K562 (cell line): ENCODE results near the gene NTM. TPM values are rescaled to one million over a fixed set of nuclear protein-coding genes. Genes with fewer than 3 reads are reported as not detected.

Experiments
- ATAC-seq: fragments of 200-7000 bp; cut with Tn5 transposase; 3 replicates; pipeline ENCODE4 v1.9.1; 2020; ENCODE audit warnings: moderate library complexity
- BruUV-seq: library from RNA; stranded (reverse); fragments of 400-500 nt; replicated peaks from 2 replicates; lab custom pipeline; 2021; lab: Mats Ljungman, UMichigan
- CTCF ChIA-PET: fragments of 300-600 bp; formaldehyde crosslinking; extraction: SDS; loops from one replicate; lab custom pipeline; 2021; ENCODE audit warnings: low intra/inter-chr PET ratio; lab: Yijun Ruan, JAX
- POLR2A ChIA-PET: fragments of 300-600, 350-650 bp; sonication (Branson Sonifier 250); formaldehyde crosslinking; extraction: SDS; loops from one replicate; lab custom pipeline; 2021; ENCODE audit warnings: antibody characterized with exemption, inconsistent platforms; lab: Yijun Ruan, JAX
- DNase-seq, 4 experiments: peaks; one replicate each; pipeline versions ENCODE4 v3.0.0 to v3.0.0-alpha.2; 2011 to 2018; ENCODE audit warnings: low spot score in 3 of 4, mixed read lengths in 3 of 4; ENCODE audit errors: extremely low read depth in 1 of 4
- FAIRE-seq: peaks from 2 replicates; lab custom pipeline; 2011; peaks lifted over from hg19 to GRCh38; lab: Jason Lieb, UNC
- H2AFZ ChIP-seq: 2 replicates; pipeline ENCODE4 v1.6.0; 2011; ENCODE audit warnings: low read depth, low read length, control low read depth, inconsistent platforms
- H3K27ac ChIP-seq: fragments of 200-600 bp; 3 replicates; pipeline ENCODE4 v1.8.0; 2011; ENCODE audit warnings: low read depth, mild to moderate bottlenecking, control low read depth, inconsistent platforms, low read length, moderate library complexity, mixed read lengths; ENCODE audit errors: extremely low read depth
- H3K27me3 ChIP-seq, 2 experiments: fragments of 300-600 bp in 1 of 2; 2 replicates in 1 of 2; 3 replicates in 1 of 2; pipeline versions ENCODE4 v1.6.0 to v1.8.0; 2011; ENCODE audit warnings: inconsistent platforms in 2 of 2, low read length in 2 of 2, mild to moderate bottlenecking in 1 of 2, mixed read lengths in 1 of 2, moderate library complexity in 1 of 2; ENCODE audit not compliant: control insufficient read depth in 2 of 2, insufficient read depth in 2 of 2
- H3K36me3 ChIP-seq: fragments of 300-600 bp; 3 replicates; pipeline ENCODE4 v1.8.0; 2011; ENCODE audit warnings: mild to moderate bottlenecking, low read length, inconsistent platforms; ENCODE audit not compliant: control insufficient read depth, insufficient read depth
- H3K4me1 ChIP-seq, 2 experiments: fragments of 200-600 bp in 1 of 2; replicated peaks in 1 of 2; 2 replicates in 1 of 2; 3 replicates in 1 of 2; pipeline versions ENCODE4 v1.5.1 to v1.8.0; 2011; ENCODE audit warnings: inconsistent platforms in 2 of 2, low read length in 2 of 2, mild to moderate bottlenecking in 1 of 2, mixed read lengths in 1 of 2, moderate library complexity in 1 of 2; ENCODE audit not compliant: control insufficient read depth in 2 of 2, insufficient read depth in 2 of 2
- H3K4me2 ChIP-seq: 2 replicates; pipeline ENCODE4 v1.6.1; 2011; ENCODE audit warnings: low read length, control low read depth, inconsistent platforms, mixed read lengths; ENCODE audit not compliant: insufficient read depth
- H3K4me3 ChIP-seq: fragments of 200-600 bp; sonication (generic), shearing (Covaris generic); 2 replicates; pipeline ENCODE4 v1.5.1; 2016; ENCODE audit warnings: control low read depth, inconsistent platforms
- H3K79me2 ChIP-seq: fragments of 200-600 bp; 3 replicates; pipeline ENCODE4 v1.8.0; 2011; ENCODE audit warnings: low read length, inconsistent platforms; ENCODE audit not compliant: control insufficient read depth, insufficient read depth
- H3K9ac ChIP-seq, 2 experiments: 2 replicates each; pipeline versions ENCODE4 v1.6.0 to v1.6.1; 2011; ENCODE audit warnings: low read depth in 2 of 2, low read length in 2 of 2, control low read depth in 1 of 2, inconsistent platforms in 1 of 2, mild to moderate bottlenecking in 1 of 2, mixed read lengths in 1 of 2; ENCODE audit not compliant: insufficient read depth in 1 of 2
- H3K9me1 ChIP-seq: one replicate; pipeline ENCODE4 v1.6.0; 2011; ENCODE audit warnings: inconsistent platforms, mild to moderate bottlenecking, low read length, moderate library complexity; ENCODE audit not compliant: control insufficient read depth, insufficient read depth
- H3K9me3 ChIP-seq: replicated peaks from 2 replicates; pipeline ENCODE4 v1.5.1; 2011; ENCODE audit warnings: low read depth, low read length, inconsistent platforms; ENCODE audit not compliant: control insufficient read depth, insufficient read depth
- H4K20me1 ChIP-seq: replicated peaks from 2 replicates; pipeline ENCODE4 v1.6.1; 2011; ENCODE audit warnings: low read length, inconsistent platforms, mixed read lengths; ENCODE audit not compliant: control insufficient read depth, insufficient read depth
- JUND ChIP-seq, 2 experiments: IDR thresholded peaks; 2 replicates in 1 of 2; 3 replicates in 1 of 2; pipeline ENCODE4 v1.6.1; 2011; ENCODE audit warnings: borderline replicate concordance in 2 of 2, low read depth in 2 of 2, low read length in 2 of 2, improper control_type of control experiment in 1 of 2, missing biosample characterization in 1 of 2, missing genetic modification characterization in 1 of 2, missing genetic modification reagents in 1 of 2
- PHF20 ChIP-seq: fragments of 450-650 bp; IDR thresholded peaks from 2 replicates; pipeline ENCODE4 v1.6.1; 2018; ENCODE audit not compliant: partially characterized antibody
- RBM17 ChIP-seq: fragments of 200-400 bp; formaldehyde crosslinking; IDR thresholded peaks from 2 replicates; pipeline ENCODE4 v1.6.1; 2017; ENCODE audit warnings: low read depth, mild to moderate bottlenecking, low read length, borderline replicate concordance
- SRSF7 ChIP-seq: fragments of 200-400 bp; formaldehyde crosslinking; optimal IDR thresholded peaks from 2 replicates; pipeline ENCODE3; 2017; ENCODE audit warnings: mild to moderate bottlenecking, low read depth, low read length
- ZNF212 ChIP-seq: fragments of 450-650 bp; formaldehyde crosslinking; IDR thresholded peaks from 2 replicates; pipeline ENCODE4 v1.4.0; 2020; ENCODE audit warnings: mild to moderate bottlenecking
- ZNF384 ChIP-seq: IDR thresholded peaks from 2 replicates; pipeline ENCODE4 v1.6.1; 2012; ENCODE audit warnings: low read depth, low read length, improper control_type of control experiment
- ZNF644 ChIP-seq: fragments of 200-800 bp; sonication (Bioruptor generic); IDR thresholded peaks from 2 replicates; pipeline ENCODE4 v1.6.1; 2016; ENCODE audit warnings: low read depth, missing genetic modification characterization, missing compliant biosample characterization
- WGBS: fragments of 100-300 bp; shearing (Covaris generic); methylation state at CpG from one replicate; pipeline ENCODE4 v1.1.6; 2016; ENCODE audit warnings: low coverage, mixed read lengths; ENCODE audit not compliant: insufficient coverage; ENCODE audit errors: missing lambda C conversion rate; 5-methylcytosine and 5-hydroxymethylcytosine counted together
- in situ Hi-C: fragments of 300-500 bp; cut with MboI; formaldehyde crosslinking; loops from 4 replicates; pipeline ENCODE4 v1.15.0; 2018; ENCODE audit warnings: inconsistent platforms, mixed read lengths
- intact Hi-C: fragments of 100-400 bp; cut with micrococcal nuclease; formaldehyde crosslinking; loops from 2 replicates; pipeline ENCODE4 v1.14.2; 2022
- polyA plus RNA-seq, 8 experiments: library from polyadenylated mRNA; depleted of rRNA in 4 of 8; stranded (reverse) in 5 of 8; unstranded in 3 of 8; fragments of >200 nt; fragmentation: Nextera tagmentation in 2 of 8; fragmentation: Illumina TruSeq in 1 of 8; extraction: Ambion mirVana in 2 of 8; extraction: Trizol in 1 of 8; gene quantifications; 2 replicates each; pipeline versions ENCODE4 v1.2.1 to v1.2.3, GENCODE V29; 2011 to 2014; ENCODE audit warnings: inconsistent platforms in 1 of 8, missing spikeins in 1 of 8
- total RNA-seq, 7 experiments: library from RNA; depleted of rRNA in 6 of 7; stranded (reverse); fragments of >200 nt in 6 of 7; fragmentation: Illumina TruSeq in 2 of 7; extraction: Trizol in 2 of 7; gene quantifications; 2 replicates each; pipeline versions ENCODE4 v1.2.1 to v1.2.3, GENCODE V29; 2011 to 2021; ENCODE audit warnings: low replicate concordance in 1 of 7
- TF ChIP-seq, protein P1 (sequence below): sonication (generic); formaldehyde crosslinking; IDR thresholded peaks from 2 replicates; pipeline ENCODE4 v1.8.1; 2023; ENCODE audit warnings: mild to moderate bottlenecking, missing genetic modification reagents

The NTM gene
- total and polyA plus RNA-seq, 9 of the 15 experiments (the other 6 are each of a cell fraction or from before 2014, with no cell fraction given), result not detected

DNA sequence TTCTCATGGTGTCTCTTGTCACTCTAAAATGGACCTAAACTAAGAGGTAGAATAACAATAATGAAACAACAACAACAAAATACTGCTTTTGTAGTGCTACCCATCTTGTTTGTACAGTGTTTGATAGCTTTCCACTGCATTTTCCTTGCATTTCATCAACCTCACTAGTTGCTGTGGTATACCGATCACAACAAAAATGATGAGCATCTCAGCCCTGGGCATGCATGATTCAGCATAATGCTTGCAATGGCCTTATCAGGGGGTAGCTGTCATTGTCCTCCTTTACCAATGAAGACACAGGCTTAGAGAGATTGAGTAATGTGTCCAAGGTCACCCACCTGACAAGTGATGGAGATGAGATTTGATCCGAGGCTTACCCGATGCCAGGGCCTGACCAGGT lies 682.5 kb downstream of the NTM start:
- CTCF ChIA-PET, result no interaction called here
- WGBS, result 5% methylated on average over 3 of the region's 3 CpGs

DNA sequence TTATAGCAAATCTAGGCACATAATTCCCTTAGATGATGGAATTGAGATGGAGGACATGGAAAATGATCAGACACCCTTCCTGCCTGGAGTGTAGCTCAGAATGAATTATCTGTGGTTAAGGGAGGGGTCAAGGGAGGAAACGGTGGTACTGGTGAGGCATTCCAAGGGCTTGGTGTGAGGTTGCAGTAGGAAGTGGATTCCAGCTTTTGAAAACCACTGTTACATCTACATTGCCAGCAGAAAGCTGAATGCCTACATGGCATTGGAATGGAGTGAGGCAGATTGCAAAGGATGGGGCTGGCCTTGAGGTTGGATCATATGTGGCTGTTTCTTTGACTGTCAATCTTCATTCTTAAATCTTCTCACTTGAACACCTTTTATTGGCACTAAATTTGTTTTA lies 684.4 kb downstream of the NTM start:
- TF ChIP-seq ZNF384 (no peak), JUND (IDR thresholded peaks at IDR 0.05; ENCODE audit: borderline replicate concordance, low read depth, low read length) (no peak), JUND (tag; IDR thresholded peaks at IDR 0.05; ENCODE audit: borderline replicate concordance, low read depth, low read length) (no peak), RBM17 (no peak), ZNF644 (tag) (no peak), PHF20 (no peak)
- TF ChIP-seq, protein P1, sequence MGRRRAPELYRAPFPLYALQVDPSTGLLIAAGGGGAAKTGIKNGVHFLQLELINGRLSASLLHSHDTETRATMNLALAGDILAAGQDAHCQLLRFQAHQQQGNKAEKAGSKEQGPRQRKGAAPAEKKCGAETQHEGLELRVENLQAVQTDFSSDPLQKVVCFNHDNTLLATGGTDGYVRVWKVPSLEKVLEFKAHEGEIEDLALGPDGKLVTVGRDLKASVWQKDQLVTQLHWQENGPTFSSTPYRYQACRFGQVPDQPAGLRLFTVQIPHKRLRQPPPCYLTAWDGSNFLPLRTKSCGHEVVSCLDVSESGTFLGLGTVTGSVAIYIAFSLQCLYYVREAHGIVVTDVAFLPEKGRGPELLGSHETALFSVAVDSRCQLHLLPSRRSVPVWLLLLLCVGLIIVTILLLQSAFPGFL (CRISPR knock-in tag), result no peak
- FAIRE-seq (no peak), DNase-seq (no peak), ATAC-seq (no peak)
- peaks cover 2% of the 10 kb centered on the region; the same call in 1 of the 2 replicates for H3K9me3 ChIP-seq
- no peaks in the 10 kb centered on the region for H3K36me3 ChIP-seq
- no peaks in the 10 kb centered on the region for H3K27me3 ChIP-seq
- H3K79me2 ChIP-seq, result no peaks in the 10 kb centered on the region
- no peaks in the 10 kb centered on the region for H4K20me1 ChIP-seq
- no peak overlapping the region for H2AFZ ChIP-seq
- ChIA-PET CTCF (no interaction called here), POLR2A (no interaction called here)
- no peak overlapping the region for H3K4me2 ChIP-seq
- H3K27ac ChIP-seq, result no peak overlapping the region
- in situ Hi-C loops (no loop called here), intact Hi-C loops (no loop called here)
- no TSS peak for BruUV-seq
- H3K9ac ChIP-seq, result no peak overlapping the region
- H3K4me1 ChIP-seq, result no peaks in the 10 kb centered on the region
- 14% methylated on average over 1 of the region's 1 CpG for WGBS
- H3K4me3 ChIP-seq, result no peak overlapping the region
- H3K9me1 ChIP-seq, result no peaks in the 10 kb centered on the region

More for the DNA sequence above, 682.5 kb downstream of the NTM start:
- Histone ChIP-seq H3K27ac (no peak overlapping the region), H3K4me1 (no peaks in the 10 kb centered on the region), H3K9ac (no peak overlapping the region), H4K20me1 (no peaks in the 10 kb centered on the region), H3K9me3 (peaks cover 2% of the 10 kb centered on the region; the same call in 1 of the 2 replicates), H3K27me3 (no peaks in the 10 kb centered on the region), H3K79me2 (no peaks in the 10 kb centered on the region), H2AFZ (no peak overlapping the region), H3K36me3 (no peaks in the 10 kb centered on the region), H3K9me1 (no peaks in the 10 kb centered on the region), H3K4me3 (no peak overlapping the region), H3K4me2 (no peak overlapping the region)
- intact Hi-C loops, result no loop called here
- POLR2A ChIA-PET, result no interaction called here
- ATAC-seq (no peak), FAIRE-seq (no peak), DNase-seq (no peak)
- in situ Hi-C loops, result no loop called here
- BruUV-seq, result no TSS peak
- no peak for TF ChIP-seq ZNF212 (CRISPR knock-in tag)
- TF ChIP-seq SRSF7, result no peak
